Measurements from ENCODE around the gene ARHGEF26.
"Not testable (repeated sequence)": the region's sequence is repeated elsewhere in the genome, so short reads cannot be mapped to it uniquely, and the experiment has no call there.

Gene ARHGEF26

GRCh38 chr3:154120961-154121700 lies at the start of gene ARHGEF26:
TSS of gene ARHGEF26 (plus strand) at chr3:154121390. CDS start at chr3:154121993, 603 bp downstream.
- DNase-seq (ENCODE audit: low read depth, low spot score) = no peak
- H3K27ac ChIP-seq = no peak within 1 kb of the TSS

- no peak overlapping the region for H3K27ac ChIP-seq
- DNase-seq (ENCODE audit: low read depth, low spot score) = no peak
Observed at GRCh38 chr3:154074966-154075365, 46.2 kb upstream of the ARHGEF26 start.

GRCh38 chr3:154078672-154079071 lies 42.5 kb upstream of the ARHGEF26 start:
- no peak for DNase-seq (ENCODE audit: low read depth, low spot score)
- H3K27ac ChIP-seq = no peak overlapping the region

- H3K27ac ChIP-seq = no peak overlapping the region
- DNase-seq (ENCODE audit: low read depth, low spot score) = no peak
Observed at GRCh38 chr3:154081305-154081704, 39.9 kb upstream of the ARHGEF26 start.

GRCh38 chr3:154085071-154085470 lies 36.1 kb upstream of the ARHGEF26 start:
- DNase-seq (ENCODE audit: low read depth, low spot score) = no peak
- no peak overlapping the region for H3K27ac ChIP-seq

- no peak for DNase-seq (ENCODE audit: low read depth, low spot score)
- H3K27ac ChIP-seq = no peak overlapping the region
Observed at GRCh38 chr3:154085799-154086198, 35.4 kb upstream of the ARHGEF26 start.

- no peak for DNase-seq (ENCODE audit: low read depth, low spot score)
- H3K27ac ChIP-seq = no peak overlapping the region
Observed at GRCh38 chr3:154086286-154086685, 34.9 kb upstream of the ARHGEF26 start.

- DNase-seq (ENCODE audit: low read depth, low spot score) = not testable (repeated sequence)
Observed at GRCh38 chr3:154087756-154088480, 33.3 kb upstream of the ARHGEF26 start.

GRCh38 chr3:154089421-154090420 lies 31.5 kb upstream of the ARHGEF26 start:
- peak overlapping the region; percentile 50 for H3K27ac ChIP-seq
- peak; percentile 57 for DNase-seq (ENCODE audit: low read depth, low spot score)

More at GRCh38 chr3:154087756-154088480, 33.3 kb upstream of the ARHGEF26 start:
- not testable (repeated sequence) for H3K27ac ChIP-seq

- no peak for DNase-seq (ENCODE audit: low read depth, low spot score)
- H3K27ac ChIP-seq = no peak overlapping the region
Observed at GRCh38 chr3:154094051-154094450, 27.1 kb upstream of the ARHGEF26 start.

- no peak overlapping the region for H3K27ac ChIP-seq
- DNase-seq (ENCODE audit: low read depth, low spot score) = no peak
Observed at GRCh38 chr3:154095832-154096421, 25.3 kb upstream of the ARHGEF26 start.

GRCh38 chr3:154098376-154098775 lies 22.8 kb upstream of the ARHGEF26 start:
- H3K27ac ChIP-seq = no peak overlapping the region
- DNase-seq (ENCODE audit: low read depth, low spot score) = no peak

- no peak overlapping the region for H3K27ac ChIP-seq
- no peak for DNase-seq (ENCODE audit: low read depth, low spot score)
Observed at GRCh38 chr3:154100556-154100955, 20.6 kb upstream of the ARHGEF26 start.

GRCh38 chr3:154101250-154101649 lies 19.9 kb upstream of the ARHGEF26 start:
- no peak overlapping the region for H3K27ac ChIP-seq
- no peak for DNase-seq (ENCODE audit: low read depth, low spot score)

- no peak overlapping the region for H3K27ac ChIP-seq
- DNase-seq (ENCODE audit: low read depth, low spot score) = no peak
Observed at GRCh38 chr3:154102225-154102624, 19.0 kb upstream of the ARHGEF26 start.

- no peak overlapping the region for H3K27ac ChIP-seq
- DNase-seq (ENCODE audit: low read depth, low spot score) = no peak
Observed at GRCh38 chr3:154105218-154105975, 15.8 kb upstream of the ARHGEF26 start.

- DNase-seq (ENCODE audit: low read depth, low spot score) = no peak
- no peak overlapping the region for H3K27ac ChIP-seq
Observed at GRCh38 chr3:154111365-154111935, 9.7 kb upstream of the ARHGEF26 start.

GRCh38 chr3:154112146-154112852 lies 8.9 kb upstream of the ARHGEF26 start:
- no peak for DNase-seq (ENCODE audit: low read depth, low spot score)
- no peak overlapping the region for H3K27ac ChIP-seq
